Right lobe of liver (tissue), 6 donors: ENCODE measurements around the gene DNER. TPM values are rescaled to one million over a fixed set of nuclear protein-coding genes. Genes with fewer than 3 reads are reported as not detected.

ENCODE experiments used
- ATAC-seq, 4 donors: fragments of 200-7000 bp; cut with Tn5 transposase; one replicate each; pipeline ENCODE4 v1.9.1; 2020; ENCODE audit warnings: mild to moderate bottlenecking in 4 of 4, moderate library complexity in 4 of 4
- DNase-seq, 3 donors: peaks; one replicate each; pipeline ENCODE4 v3.0.0-alpha.2; 2020
- H3K27ac ChIP-seq, 3 donors: fragments of 200-600 bp; one replicate each; pipeline ENCODE4 v1.8.0; 2022
- H3K27me3 ChIP-seq, 2 donors: fragments of 200-600 bp; one replicate each; pipeline ENCODE4 v1.8.0; 2022
- H3K36me3 ChIP-seq, 4 donors: fragments of 200-600 bp; sonication (generic) in 1 of 4; one replicate each; pipeline versions ENCODE4 v1.5.1 to v1.8.0; 2017 to 2022; ENCODE audit warnings: control low read depth in 1 of 4
- H3K4me1 ChIP-seq, 4 donors: fragments of 200-600 bp; sonication (generic) in 1 of 4; one replicate each; pipeline versions ENCODE4 v1.5.1 to v1.8.0; 2017 to 2022; ENCODE audit warnings: control low read depth in 1 of 4
- H3K4me3 ChIP-seq, 3 donors: fragments of 200-600 bp; one replicate each; pipeline ENCODE4 v1.8.0; 2022
- H3K9me3 ChIP-seq, 4 donors: fragments of 200-600 bp; sonication (generic) in 1 of 4; one replicate each; pipeline versions ENCODE4 v1.5.1 to v1.8.0; 2017 to 2022; ENCODE audit warnings: control low read depth in 1 of 4
- CTCF ChIP-seq, 4 donors: fragments of 200-600 bp in 3 of 4; fragments of 450-650 bp in 1 of 4; IDR thresholded peaks; one replicate each; pipeline versions ENCODE4 v1.5.1 to v1.8.0; 2016 to 2022; ENCODE audit warnings: antibody characterized with exemption in 4 of 4, mild to moderate bottlenecking in 2 of 4
- POLR2A ChIP-seq: fragments of 450-650 bp; IDR thresholded peaks from one replicate; pipeline ENCODE4 v1.6.1; 2017; ENCODE audit warnings: antibody characterized with exemption, mild to moderate bottlenecking
- WGBS: methylation state at CpG from one replicate; pipeline ENCODE4 v1.1.6; 2018; ENCODE audit warnings: low coverage, low lambda C conversion rate; ENCODE audit not compliant: insufficient coverage; ENCODE audit errors: missing lambda C conversion rate; 5-methylcytosine and 5-hydroxymethylcytosine counted together
- intact Hi-C, 2 donors: fragments of 100-400 bp; cut with DNase I; formaldehyde crosslinking; loops; one replicate each; pipeline versions ENCODE4 v1.11.2 to v1.14.1; 2022
- total RNA-seq, 6 experiments: library from RNA; depleted of rRNA in 2 of 6; stranded (reverse); fragments of >200 nt in 2 of 6; fragmentation: NEBNext Ultra II Directional in 3 of 6; extraction: Animal tissue kit (Norgen Biotek cat#: 25700) in 3 of 6; gene quantifications; one replicate each; pipeline versions ENCODE4 v1.1.0 to v1.2.4, GENCODE V29; 2016 to 2023
- donor health status: DM: no; HTN: yes; CAD: no.
- donor health status: DM: no; HTN: no; CAD: no.
- donor health status: DM: no; HTN: no; CAD: no.
- donor health status: DM: no; HTN: yes; CAD: no.
- donor health status: DM: no; HTN: yes; CAD: no.

The DNER gene
- total RNA-seq, 6 experiments from 2014 or later = 0.13 TPM; not detected in 5

- ATAC-seq (no peak), DNase-seq (no peak)
- no peaks in the 10 kb centered on the region for H3K4me1 ChIP-seq
- H3K27me3 ChIP-seq = no peaks in the 10 kb centered on the region
- H3K4me3 ChIP-seq = no peak overlapping the region
- H3K9me3 ChIP-seq = no peaks in the 10 kb centered on the region
- H3K36me3 ChIP-seq = no peaks in the 10 kb centered on the region
- intact Hi-C loops = no loop called here
- WGBS = 54% methylated on average over 7 of the region's 7 CpGs
- TF ChIP-seq POLR2A (no peak), CTCF (IDR thresholded peaks at IDR 0.05) (no peak)
- H3K27ac ChIP-seq = no peak overlapping the region
Measured at GRCh38 chr2:229582151-229582550, 132.2 kb downstream of the DNER start.

- intact Hi-C loops = no loop called here
- ATAC-seq = no peak
- no peaks in the 10 kb centered on the region for H3K4me1 ChIP-seq
- no peaks in the 10 kb centered on the region for H3K27me3 ChIP-seq
- no peak overlapping the region for H3K4me3 ChIP-seq
- WGBS = 34% methylated on average over 8 of the region's 8 CpGs
- H3K36me3 ChIP-seq = no peaks in the 10 kb centered on the region
- TF ChIP-seq POLR2A = no peak
- no peak for TF ChIP-seq CTCF (IDR thresholded peaks at IDR 0.05)
- no peak overlapping the region for H3K27ac ChIP-seq
- DNase-seq = no peak
- H3K9me3 ChIP-seq = no peaks in the 10 kb centered on the region
Measured at GRCh38 chr2:229578052-229578846, 136.1 kb downstream of the DNER start.

GRCh38 chr2:229575569-229576315 is 138.6 kb downstream of the DNER start:
- Histone ChIP-seq H3K27me3 (no peaks in the 10 kb centered on the region), H3K36me3 (no peaks in the 10 kb centered on the region), H3K27ac (no peak overlapping the region), H3K4me1 (no peaks in the 10 kb centered on the region), H3K9me3 (no peaks in the 10 kb centered on the region), H3K4me3 (no peak overlapping the region)
- intact Hi-C loops = no loop called here
- DNase-seq (no peak), ATAC-seq (no peak)
- WGBS = 61% methylated on average over 4 of the region's 4 CpGs
- TF ChIP-seq CTCF (IDR thresholded peaks at IDR 0.05) = no peak
- no peak for TF ChIP-seq POLR2A

GRCh38 chr2:229572507-229573271 is 141.7 kb downstream of the DNER start:
- Histone ChIP-seq H3K27me3 (no peaks in the 10 kb centered on the region), H3K36me3 (no peaks in the 10 kb centered on the region), H3K4me3 (no peak overlapping the region), H3K9me3 (no peaks in the 10 kb centered on the region), H3K27ac (no peak overlapping the region), H3K4me1 (no peaks in the 10 kb centered on the region)
- ATAC-seq = no peak
- 53% methylated on average over 5 of the region's 5 CpGs for WGBS
- TF ChIP-seq POLR2A (no peak), CTCF (IDR thresholded peaks at IDR 0.05) (no peak)
- intact Hi-C loops = no loop called here
- DNase-seq = no peak
